B cell (primary cell): ENCODE measurements around the gene ZNF175. TPM values are rescaled to one million over a fixed set of nuclear protein-coding genes. Genes with fewer than 3 reads are reported as not detected.

ENCODE experiments used
- ATAC-seq: fragments of 200-7000 bp; cut with Tn5 transposase; one replicate; pipeline ENCODE4 v1.10.0; 2021; ENCODE audit warnings: low read depth, mild to moderate bottlenecking, moderate number of reproducible peaks, moderate library complexity
- CTCF ChIA-PET: fragments of 350-600 bp; sonication (Branson Sonifier 250); formaldehyde crosslinking; loops from one replicate; lab custom pipeline; 2021; ENCODE audit warnings: antibody characterized with exemption, inconsistent platforms; lab: Charles Lee
- POLR2A ChIA-PET: fragments of 350-600 bp; sonication (Branson Sonifier 250); formaldehyde crosslinking; loops from one replicate; lab custom pipeline; 2021; ENCODE audit warnings: antibody characterized with exemption; lab: Charles Lee
- DNase-seq: peaks from one replicate; pipeline ENCODE4 v3.0.0; 2013
- H2AFZ ChIP-seq: 2 replicates; pipeline ENCODE4 v1.6.1; 2012; ENCODE audit warnings: mild to moderate bottlenecking, low read depth, low read length; ENCODE audit not compliant: insufficient read depth, poor library complexity, severe bottlenecking
- H3K27ac ChIP-seq, 2 donors: 1 replicate in 1 of 2; 2 replicates in 1 of 2; pipeline ENCODE4 v1.5.1; 2012 to 2013; ENCODE audit warnings: low read length in 2 of 2, mild to moderate bottlenecking in 2 of 2, moderate library complexity in 1 of 2
- H3K27me3 ChIP-seq, 4 experiments: fragments of 200-600 bp in 1 of 4; sonication (generic) in 1 of 4; replicated peaks in 1 of 4; 1 replicate in 2 of 4; 2 replicates in 2 of 4; pipeline versions ENCODE4 v1.6.1 to v1.7.0; 2013 to 2016; ENCODE audit warnings: low read length in 3 of 4, mild to moderate bottlenecking in 2 of 4, mixed read lengths in 1 of 4, moderate library complexity in 1 of 4; ENCODE audit not compliant: insufficient read depth in 4 of 4, control insufficient read depth in 3 of 4; ENCODE audit errors: control extremely low read depth in 1 of 4
- H3K36me3 ChIP-seq, 2 experiments: replicated peaks in 1 of 2; 1 replicate in 1 of 2; 2 replicates in 1 of 2; pipeline versions ENCODE4 v1.6.1 to v1.7.1; 2013; ENCODE audit warnings: low read length in 1 of 2; ENCODE audit not compliant: insufficient read depth in 2 of 2, control insufficient read depth in 1 of 2; ENCODE audit errors: control extremely low read depth in 1 of 2, extremely low read depth in 1 of 2
- H3K4me1 ChIP-seq, 2 donors: fragments of 200-600 bp in 1 of 2; sonication (generic) in 1 of 2; 1 replicate in 1 of 2; 2 replicates in 1 of 2; pipeline versions ENCODE4 v1.5.1 to v1.6.1; 2013 to 2017; ENCODE audit warnings: low read length in 2 of 2; ENCODE audit not compliant: control insufficient read depth in 2 of 2, insufficient read depth in 2 of 2
- H3K4me2 ChIP-seq: replicated peaks from 2 replicates; pipeline ENCODE3; 2012; ENCODE audit warnings: mild to moderate bottlenecking, low read depth, low read length; ENCODE audit not compliant: poor library complexity, severe bottlenecking
- H3K4me3 ChIP-seq, 5 experiments: fragments of 200-600 bp in 1 of 5; sonication (generic) in 1 of 5; 1 replicate in 3 of 5; 2 replicates in 2 of 5; pipeline versions ENCODE4 v1.5.1 to v1.7.0; 2011 to 2016; ENCODE audit warnings: low read length in 4 of 5, mild to moderate bottlenecking in 4 of 5, low read depth in 2 of 5, control low read depth in 1 of 5, moderate library complexity in 1 of 5; ENCODE audit not compliant: insufficient read depth in 1 of 5; ENCODE audit errors: control extremely low read depth in 1 of 5, extremely low read depth in 1 of 5
- H3K79me2 ChIP-seq: fragments of 200-600 bp; sonication (generic); one replicate; pipeline ENCODE4 v1.6.0; 2016; ENCODE audit warnings: low read length; ENCODE audit not compliant: control insufficient read depth, insufficient read depth
- H3K9ac ChIP-seq: fragments of 200-600 bp; sonication (generic); 2 replicates; pipeline ENCODE4 v1.6.1; 2017; ENCODE audit warnings: mild to moderate bottlenecking, low read length, moderate library complexity
- H3K9me3 ChIP-seq, 3 donors: one replicate each; pipeline versions ENCODE4 v1.6.1 to v1.7.1; 2013; ENCODE audit warnings: low read length in 2 of 3; ENCODE audit not compliant: control insufficient read depth in 2 of 3, insufficient read depth in 1 of 3; ENCODE audit errors: control extremely low read depth in 1 of 3
- H4K20me1 ChIP-seq: 2 replicates; pipeline ENCODE4 v1.6.0; 2012; ENCODE audit warnings: mild to moderate bottlenecking, low read length; ENCODE audit not compliant: insufficient read depth, control insufficient read depth, poor library complexity, severe bottlenecking
- H3K27ac Mint-ChIP-seq: one replicate; pipeline ENCODE4 v1.8.0; 2021; ENCODE audit warnings: mixed read lengths
- H3K27me3 Mint-ChIP-seq: one replicate; pipeline ENCODE4 v1.8.0; 2021; ENCODE audit warnings: mixed read lengths
- H3K4me1 Mint-ChIP-seq: one replicate; pipeline ENCODE4 v1.8.0; 2021; ENCODE audit warnings: mixed read lengths
- H3K4me3 Mint-ChIP-seq: one replicate; pipeline ENCODE4 v1.8.0; 2021; ENCODE audit warnings: mixed read lengths
- H3K9me3 Mint-ChIP-seq: one replicate; pipeline ENCODE4 v1.8.0; 2022; ENCODE audit warnings: mixed read lengths; ENCODE audit not compliant: insufficient read depth
- CTCF ChIP-seq: fragments of 200-600 bp; IDR thresholded peaks from one replicate; pipeline ENCODE4 v1.8.0; 2022; ENCODE audit warnings: antibody characterized with exemption, mild to moderate bottlenecking
- EZH2 ChIP-seq: IDR thresholded peaks from 2 replicates; pipeline ENCODE4 v1.6.1; 2012; ENCODE audit warnings: borderline replicate concordance, low read depth, mild to moderate bottlenecking, moderate library complexity, low read length; ENCODE audit not compliant: insufficient read depth, poor library complexity, severe bottlenecking
- WGBS: methylation state at CpG from one replicate; pipeline ENCODE4 v1.1.5; 2013; ENCODE audit warnings: missing lambda C conversion rate; ENCODE audit not compliant: insufficient coverage; 5-methylcytosine and 5-hydroxymethylcytosine counted together
- intact Hi-C: fragments of 100-400 bp; cut with micrococcal nuclease; formaldehyde crosslinking; loops from one replicate; pipeline ENCODE4 v1.10.0; 2022
- polyA plus RNA-seq: library from polyadenylated mRNA; depleted of rRNA; stranded (reverse); fragments of >200 nt; gene quantifications from 2 replicates; pipeline ENCODE4 v1.2.3, GENCODE V29; 2012
- total RNA-seq, 2 donors: library from RNA; stranded (reverse); fragments of 120-200 nt in 1 of 2; gene quantifications; 1 replicate in 1 of 2; 2 replicates in 1 of 2; pipeline versions ENCODE4 v1.2.3 to v1.2.4, GENCODE V29; 2013 to 2022

Gene ZNF175
- total and polyA plus RNA-seq, 2 donors (not counting 1 experiment from before 2014, with no cell fraction given), result 4.6 to 31.3 TPM

DNA sequence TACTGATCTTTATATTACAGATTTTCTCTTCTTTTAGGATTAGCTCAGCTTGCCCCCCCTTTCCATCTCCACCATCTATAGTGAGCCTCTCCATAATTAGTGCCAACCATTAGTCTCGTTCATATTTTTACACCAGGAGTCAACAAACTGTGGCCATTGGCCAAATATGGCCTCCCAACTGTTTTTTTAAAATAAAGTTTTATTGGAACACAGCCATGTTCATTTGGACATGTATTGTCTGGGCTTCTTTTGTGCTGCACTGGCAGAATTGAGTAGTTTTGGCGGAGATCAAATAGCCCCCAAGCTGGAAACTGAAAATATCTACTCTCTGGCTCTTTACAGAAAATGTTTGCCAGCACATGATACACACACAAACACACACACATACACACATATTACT is 18.4 kb downstream of the ZNF175 start:
- TF ChIP-seq CTCF, result no peak
- no peak for TF ChIP-seq EZH2
- H3K27me3 Mint-ChIP-seq, result no peaks in the 10 kb centered on the region
- H3K36me3 ChIP-seq, result peaks cover 22 to 33% of the 10 kb centered on the region in 2 experiments
- H3K27me3 ChIP-seq, result no peaks in the 10 kb centered on the region
- no peak overlapping the region for H3K27ac ChIP-seq
- ChIA-PET POLR2A (no interaction called here), CTCF (interaction anchor here (1.2 kb wide), 1 partner anchor 18 kb away, joined by 3 read pairs; no protein-coding TSS in a partner anchor)
- no peak overlapping the region for H2AFZ ChIP-seq
- no peak overlapping the region for H3K9ac ChIP-seq
- no peak overlapping the region for H3K4me3 ChIP-seq
- peaks cover 5 to 26% (median 21%) of the 10 kb centered on the region in 3 donors for H3K9me3 ChIP-seq
- peaks cover 14% of the 10 kb centered on the region for H3K79me2 ChIP-seq
- no peak for DNase-seq
- H3K4me2 ChIP-seq, result no peak overlapping the region
- ATAC-seq, result no peak
- H3K4me3 Mint-ChIP-seq, result no peak overlapping the region
- no peak overlapping the region for H3K27ac Mint-ChIP-seq
- H4K20me1 ChIP-seq, result no peaks in the 10 kb centered on the region
- H3K9me3 Mint-ChIP-seq, result peaks cover 7% of the 10 kb centered on the region
- intact Hi-C loops, result no loop called here
- WGBS, result 100% methylated on average over 1 of the region's 2 CpGs
- peaks cover 14% of the 10 kb centered on the region for H3K4me1 Mint-ChIP-seq
- peaks cover 8 to 12% of the 10 kb centered on the region in 2 donors for H3K4me1 ChIP-seq

DNA sequence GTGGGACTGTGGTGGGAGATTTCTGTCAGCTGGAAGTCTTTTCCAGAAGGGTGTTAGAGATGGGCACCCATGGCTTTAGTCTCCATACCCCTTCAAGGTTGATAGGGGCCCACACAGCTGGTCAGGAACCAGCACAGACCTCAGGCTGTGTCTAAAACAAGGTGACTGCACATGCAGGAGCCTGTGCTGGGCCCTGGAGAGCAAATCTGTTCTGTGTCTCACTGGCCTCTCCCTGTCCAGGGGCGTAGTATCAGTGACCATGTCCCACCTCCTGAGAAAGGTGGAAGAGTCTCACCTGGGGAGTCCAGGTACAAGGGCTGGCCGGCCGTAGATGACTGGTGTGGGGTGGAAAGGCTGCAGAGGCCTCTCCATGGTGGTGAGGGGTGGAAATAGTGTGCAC is 19.4 kb downstream of the ZNF175 start:
- Mint-ChIP-seq H3K27ac (no peak overlapping the region), H3K4me1 (peaks cover 21% of the 10 kb centered on the region), H3K9me3 (peaks cover 7% of the 10 kb centered on the region), H3K27me3 (no peaks in the 10 kb centered on the region), H3K4me3 (no peak overlapping the region)
- no peak for TF ChIP-seq EZH2
- no peak overlapping the region for H2AFZ ChIP-seq
- peaks cover 22 to 24% of the 10 kb centered on the region in 2 experiments for H3K36me3 ChIP-seq
- H3K4me1 ChIP-seq, result peaks cover 16 to 21% of the 10 kb centered on the region in 2 donors
- no peak overlapping the region for H3K4me3 ChIP-seq
- no peaks in the 10 kb centered on the region for H3K27me3 ChIP-seq
- H3K4me2 ChIP-seq, result no peak overlapping the region
- H3K27ac ChIP-seq, result no peak overlapping the region
- H4K20me1 ChIP-seq, result no peaks in the 10 kb centered on the region
- ChIA-PET POLR2A (no interaction called here), CTCF (no interaction called here)
- 100% methylated on average over 3 of the region's 3 CpGs for WGBS
- H3K9me3 ChIP-seq, result peaks cover 8 to 26% (median 18%) of the 10 kb centered on the region in 3 donors
- intact Hi-C loops, result loop anchor here (5.0 kb wide), 1 partner anchor 1947 kb away; the partner anchor contains the start of gene ZNF331
- no peak overlapping the region for H3K9ac ChIP-seq
- ATAC-seq (no peak), DNase-seq (no peak)
- peaks cover 23% of the 10 kb centered on the region for H3K79me2 ChIP-seq
